IgD-negative memory B cell (primary cell): Measurements from ENCODE around the gene UBE2L6. TPM values are rescaled to one million over a fixed set of nuclear protein-coding genes. Genes with fewer than 3 reads are reported as not detected.

Source experiments
- H3K27ac Mint-ChIP-seq, 3 donors: one replicate each; pipeline ENCODE4 v1.8.0; 2020 to 2022; ENCODE audit warnings: mild to moderate bottlenecking in 3 of 3, mixed read lengths in 3 of 3, moderate library complexity in 1 of 3
- H3K27me3 Mint-ChIP-seq: one replicate; pipeline ENCODE4 v1.8.0; 2021; ENCODE audit warnings: mixed read lengths
- H3K36me3 Mint-ChIP-seq: one replicate; pipeline ENCODE4 v1.8.0; 2020; ENCODE audit warnings: mild to moderate bottlenecking, mixed read lengths
- H3K4me1 Mint-ChIP-seq, 3 donors: one replicate each; pipeline ENCODE4 v1.8.0; 2020 to 2022; ENCODE audit warnings: mixed read lengths in 3 of 3, mild to moderate bottlenecking in 1 of 3
- H3K4me3 Mint-ChIP-seq, 4 donors: one replicate each; pipeline ENCODE4 v1.8.0; 2020 to 2022; ENCODE audit warnings: mild to moderate bottlenecking in 4 of 4, mixed read lengths in 4 of 4, moderate library complexity in 3 of 4
- H3K9me3 Mint-ChIP-seq, 3 donors: one replicate each; pipeline ENCODE4 v1.8.0; 2020 to 2021; ENCODE audit warnings: mixed read lengths in 3 of 3, mild to moderate bottlenecking in 1 of 3
- polyA plus RNA-seq: library from polyadenylated mRNA; unstranded; fragments of 300-500 nt; fragmentation: Illumina TruSeq; gene quantifications from one replicate; pipeline ENCODE4 v1.2.3, GENCODE V29; 2021

UBE2L6 gene
- polyA plus RNA-seq, 1 donor from 2014 or later: 208 TPM

GRCh38 chr11:57588046-57588710, 20.7 kb upstream of the UBE2L6 start:
- H3K4me1 Mint-ChIP-seq: peaks cover 0 to 2% (median 0%) of the 10 kb centered on the region in 3 donors
- peaks cover 0 to 2% (median 0%) of the 10 kb centered on the region in 3 donors for H3K9me3 Mint-ChIP-seq
- no peak overlapping the region for H3K4me3 Mint-ChIP-seq
- peaks cover 6% of the 10 kb centered on the region for H3K36me3 Mint-ChIP-seq
- no peak overlapping the region for H3K27ac Mint-ChIP-seq
- H3K27me3 Mint-ChIP-seq: no peaks in the 10 kb centered on the region

- Mint-ChIP-seq H3K27me3 (no peaks in the 10 kb centered on the region), H3K36me3 (peaks cover 6% of the 10 kb centered on the region), H3K27ac (no peak overlapping the region), H3K4me1 (peaks cover 0 to 2% (median 0%) of the 10 kb centered on the region in 3 donors), H3K9me3 (peaks cover 0 to 2% (median 0%) of the 10 kb centered on the region in 3 donors), H3K4me3 (no peak overlapping the region)
Observed at GRCh38 chr11:57586711-57587245, 19.3 kb upstream of the UBE2L6 start.

DNA sequence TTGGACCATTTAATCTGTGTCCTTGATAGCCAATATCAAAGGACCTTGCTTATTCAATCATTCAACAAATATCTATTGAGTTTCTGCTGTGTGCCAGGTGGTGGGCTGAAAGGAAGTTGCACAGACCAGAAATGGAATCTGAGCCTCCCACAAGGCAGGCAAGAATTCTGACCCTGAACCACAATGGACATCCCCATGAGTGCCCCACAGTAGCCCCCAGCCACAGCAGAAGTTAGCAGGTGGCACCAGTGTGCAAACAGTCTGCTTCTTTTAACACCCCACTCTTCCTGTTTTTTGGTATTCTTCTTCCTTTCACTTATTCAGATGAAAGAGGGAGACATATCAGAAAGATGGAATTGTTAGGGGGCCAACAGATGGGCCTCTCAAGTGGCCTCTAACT, 17.8 kb upstream of the UBE2L6 start:
- H3K4me3 Mint-ChIP-seq: no peak overlapping the region
- H3K27me3 Mint-ChIP-seq: no peaks in the 10 kb centered on the region
- no peak overlapping the region for H3K27ac Mint-ChIP-seq
- peaks cover 6% of the 10 kb centered on the region for H3K36me3 Mint-ChIP-seq
- peaks cover 0 to 2% (median 0%) of the 10 kb centered on the region in 3 donors for H3K4me1 Mint-ChIP-seq
- no peaks in the 10 kb centered on the region for H3K9me3 Mint-ChIP-seq

DNA sequence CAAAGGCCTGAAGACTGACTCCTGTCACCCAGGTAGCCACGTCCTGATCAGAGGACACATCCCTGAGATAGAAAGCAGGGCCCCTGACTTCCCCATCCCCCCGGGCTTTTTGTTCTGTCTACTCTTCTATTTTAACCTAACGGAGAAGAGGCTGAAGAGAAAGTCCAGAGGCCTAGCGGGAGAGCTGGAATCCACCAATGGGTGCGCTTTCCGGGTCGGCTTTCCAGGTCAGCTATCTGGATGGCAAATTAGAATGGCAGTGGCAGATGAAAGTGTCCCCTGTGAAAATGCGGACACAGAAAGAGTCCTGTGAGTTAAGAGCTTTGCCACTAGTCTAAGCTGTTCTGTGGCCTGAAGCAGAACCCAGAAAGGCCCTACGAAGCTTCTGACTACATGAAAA, 16.9 kb upstream of the UBE2L6 start:
- Mint-ChIP-seq H3K36me3 (peaks cover 3% of the 10 kb centered on the region), H3K9me3 (no peaks in the 10 kb centered on the region), H3K4me3 (no peak overlapping the region), H3K4me1 (peaks cover 0 to 2% (median 0%) of the 10 kb centered on the region in 3 donors), H3K27me3 (no peaks in the 10 kb centered on the region), H3K27ac (no peak overlapping the region)

DNA sequence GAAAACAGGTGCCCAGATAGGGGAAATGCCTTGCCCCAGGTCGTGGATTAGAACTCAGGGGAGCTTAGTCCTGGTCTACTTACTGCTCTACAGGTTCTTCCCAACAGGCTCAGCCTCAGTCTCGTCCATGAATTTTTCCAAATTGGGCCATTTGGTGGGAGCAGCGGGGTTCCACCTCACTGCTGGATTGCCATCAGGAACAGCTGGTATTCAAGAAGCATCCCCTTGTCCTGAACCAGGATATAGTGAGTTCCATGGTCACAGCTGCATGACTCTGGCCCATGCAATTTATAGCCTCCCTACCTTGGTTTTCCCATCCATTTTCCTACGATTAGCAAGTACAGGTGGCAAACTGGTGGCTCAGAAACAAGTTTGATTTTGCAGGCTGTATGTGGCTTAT, 6.6 kb upstream of the UBE2L6 start:
- H3K27ac Mint-ChIP-seq: no peak overlapping the region
- H3K27me3 Mint-ChIP-seq: peaks cover 12% of the 10 kb centered on the region
- no peaks in the 10 kb centered on the region for H3K36me3 Mint-ChIP-seq
- H3K4me3 Mint-ChIP-seq: no peak overlapping the region
- no peaks in the 10 kb centered on the region for H3K9me3 Mint-ChIP-seq
- H3K4me1 Mint-ChIP-seq: peaks cover 0 to 2% (median 0%) of the 10 kb centered on the region in 3 donors

GRCh38 chr11:57571606-57572005, 4.1 kb upstream of the UBE2L6 start:
- Mint-ChIP-seq H3K9me3 (no peaks in the 10 kb centered on the region), H3K4me3 (no peak overlapping the region), H3K27ac (no peak overlapping the region), H3K36me3 (no peaks in the 10 kb centered on the region), H3K4me1 (peaks cover 4 to 7% (median 7%) of the 10 kb centered on the region in 3 donors), H3K27me3 (peaks cover 12% of the 10 kb centered on the region)

- Mint-ChIP-seq H3K36me3 (no peaks in the 10 kb centered on the region), H3K9me3 (no peaks in the 10 kb centered on the region), H3K27ac (peak overlapping the region; percentile 87 to 97 (median 87)), H3K4me3 (peak overlapping the region; percentile 96 to 100 (median 100)), H3K27me3 (peaks cover 1% of the 10 kb centered on the region), H3K4me1 (peaks cover 19 to 21% (median 20%) of the 10 kb centered on the region in 3 donors)
Observed at GRCh38 chr11:57568330-57568766, 876 bp upstream of the UBE2L6 start.

GRCh38 chr11:57566905-57567514, 462 bp downstream of the UBE2L6 start:
- Mint-ChIP-seq H3K27me3 (no peaks in the 10 kb centered on the region), H3K4me1 (peaks cover 22 to 25% (median 23%) of the 10 kb centered on the region in 3 donors)

DNA sequence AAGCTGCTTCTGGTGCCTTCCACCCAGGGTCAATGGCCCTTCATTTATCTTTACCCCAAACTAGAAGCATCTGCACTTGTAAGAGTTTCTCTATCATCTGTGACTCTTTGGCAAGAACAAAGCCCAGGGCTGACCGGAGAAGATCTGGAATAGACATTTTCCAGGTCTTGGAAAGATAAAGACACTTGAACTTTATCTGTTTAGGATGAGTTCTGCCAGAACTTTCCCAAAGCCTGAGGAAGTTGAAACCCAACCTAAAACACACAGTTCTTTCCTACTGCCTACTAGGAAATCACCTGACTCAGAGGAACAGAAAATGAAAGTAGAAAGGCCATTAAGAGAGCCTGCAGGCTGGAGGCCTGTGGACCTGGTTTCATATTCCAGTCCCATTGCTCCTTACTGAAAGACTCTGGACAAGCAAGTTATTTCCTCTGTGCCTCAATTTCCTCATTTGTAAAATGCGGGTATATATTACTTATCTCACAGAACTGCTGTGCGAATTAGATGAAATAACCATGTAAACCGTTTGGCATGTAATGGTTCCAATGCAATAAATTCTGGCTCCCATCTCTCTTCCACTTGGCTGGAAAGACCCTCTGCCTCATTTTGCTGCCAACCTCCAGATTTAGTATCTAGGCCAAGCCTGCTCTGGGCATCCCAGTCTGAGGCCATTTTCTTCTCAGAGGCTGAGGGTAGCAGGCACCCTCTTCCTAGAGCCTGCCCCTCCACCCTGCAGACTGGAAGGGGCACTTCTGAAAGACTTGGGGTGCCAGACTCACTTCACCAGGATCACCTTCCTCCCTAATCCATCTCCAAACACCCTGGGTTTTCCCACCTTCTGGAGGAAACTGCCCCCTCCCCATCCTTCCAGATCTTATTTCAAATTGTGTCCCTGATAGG, 1.2 kb downstream of the UBE2L6 start:
- Mint-ChIP-seq H3K9me3 (no peaks in the 10 kb centered on the region), H3K36me3 (no peaks in the 10 kb centered on the region), H3K4me3 (peak overlapping the region; percentile 95 to 99 (median 97)), H3K27ac (peak overlapping the region; percentile 93 to 95 (median 94)), H3K27me3 (no peaks in the 10 kb centered on the region), H3K4me1 (peaks cover 24 to 31% (median 29%) of the 10 kb centered on the region in 3 donors)

More at GRCh38 chr11:57566905-57567514, 462 bp downstream of the UBE2L6 start:
- H3K4me3 Mint-ChIP-seq: peak overlapping the region; percentile 95 to 99 (median 97)
- no peaks in the 10 kb centered on the region for H3K36me3 Mint-ChIP-seq
- H3K9me3 Mint-ChIP-seq: no peaks in the 10 kb centered on the region
- H3K27ac Mint-ChIP-seq: peak overlapping the region; percentile 93 to 95 (median 94)

- peaks cover 3% of the 10 kb centered on the region for H3K36me3 Mint-ChIP-seq
- no peaks in the 10 kb centered on the region for H3K27me3 Mint-ChIP-seq
- H3K4me3 Mint-ChIP-seq: peak overlapping the region in 1 of 4 donors; percentile 54
- H3K4me1 Mint-ChIP-seq: peaks cover 20 to 33% (median 30%) of the 10 kb centered on the region in 3 donors
- H3K9me3 Mint-ChIP-seq: no peaks in the 10 kb centered on the region
- H3K27ac Mint-ChIP-seq: peak overlapping the region in 1 of 3 donors; percentile 67
Observed at GRCh38 chr11:57562596-57562995, 4.9 kb downstream of the UBE2L6 start.

- H3K36me3 Mint-ChIP-seq: peaks cover 3% of the 10 kb centered on the region
- H3K4me3 Mint-ChIP-seq: no peak overlapping the region
- H3K27me3 Mint-ChIP-seq: no peaks in the 10 kb centered on the region
- H3K9me3 Mint-ChIP-seq: no peaks in the 10 kb centered on the region
- H3K27ac Mint-ChIP-seq: no peak overlapping the region
- peaks cover 9 to 24% (median 22%) of the 10 kb centered on the region in 3 donors for H3K4me1 Mint-ChIP-seq
Observed at GRCh38 chr11:57560146-57560545, 7.3 kb downstream of the UBE2L6 start.

DNA sequence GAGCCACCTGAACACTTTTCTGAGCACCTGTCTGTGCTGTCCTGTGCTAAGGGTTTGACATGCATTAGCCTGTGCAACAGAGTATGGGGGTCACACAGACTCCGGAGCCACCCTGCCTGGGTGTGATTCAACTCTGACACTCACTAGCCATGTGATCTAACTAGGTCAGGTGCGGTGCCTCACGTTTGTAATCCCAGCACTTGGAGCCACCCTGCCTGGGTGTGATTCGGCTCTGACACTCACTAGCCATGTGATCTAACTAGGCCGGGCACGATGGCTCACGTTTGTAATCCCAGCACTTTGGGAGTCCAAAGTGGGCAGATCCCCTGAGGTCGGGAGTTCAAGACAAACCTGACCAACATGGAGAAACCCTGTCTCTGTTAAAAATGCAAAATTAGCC, 11.4 kb downstream of the UBE2L6 start:
- H3K9me3 Mint-ChIP-seq: no peaks in the 10 kb centered on the region
- no peak overlapping the region for H3K27ac Mint-ChIP-seq

GRCh38 chr11:57555393-57555792, 12.1 kb downstream of the UBE2L6 start:
- Mint-ChIP-seq H3K4me1 (peaks cover 2 to 4% (median 3%) of the 10 kb centered on the region in 3 donors), H3K36me3 (peaks cover 5% of the 10 kb centered on the region), H3K4me3 (no peak overlapping the region), H3K27me3 (no peaks in the 10 kb centered on the region), H3K9me3 (no peaks in the 10 kb centered on the region), H3K27ac (peak overlapping the region in 1 of 3 donors; percentile 81)

More for the DNA sequence above, 11.4 kb downstream of the UBE2L6 start:
- no peak overlapping the region for H3K4me3 Mint-ChIP-seq
- peaks cover 2 to 5% (median 4%) of the 10 kb centered on the region in 3 donors for H3K4me1 Mint-ChIP-seq
- H3K27me3 Mint-ChIP-seq: no peaks in the 10 kb centered on the region
- peaks cover 5% of the 10 kb centered on the region for H3K36me3 Mint-ChIP-seq

DNA sequence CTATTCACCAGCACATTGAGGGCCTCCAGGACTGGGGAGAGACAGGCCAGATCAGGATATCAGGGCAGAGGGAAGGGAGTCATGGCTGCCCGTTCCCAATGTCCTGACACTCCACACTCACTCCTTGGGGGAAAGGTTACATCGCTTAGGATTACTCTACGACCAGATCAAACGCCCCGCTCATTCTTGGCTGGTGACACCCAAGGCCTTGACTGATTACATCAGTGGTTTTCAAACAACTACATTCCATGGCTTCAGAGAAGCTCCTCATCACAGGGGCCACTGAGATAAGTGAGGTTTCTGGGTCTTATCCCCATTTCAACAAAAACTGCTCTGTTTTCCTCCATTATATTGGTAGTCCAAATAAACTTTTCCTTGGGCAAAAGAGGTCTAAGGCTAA, 15.0 kb downstream of the UBE2L6 start:
- Mint-ChIP-seq H3K4me1 (peaks cover 7 to 13% (median 13%) of the 10 kb centered on the region in 3 donors), H3K27me3 (no peaks in the 10 kb centered on the region), H3K36me3 (peaks cover 4% of the 10 kb centered on the region), H3K27ac (no peak overlapping the region), H3K4me3 (peak overlapping the region in 1 of 4 donors; percentile 47), H3K9me3 (no peaks in the 10 kb centered on the region)
